Right atrium auricular region (tissue), 2 donors: Measurements from ENCODE around the gene PSMB3. TPM values are rescaled to one million over a fixed set of nuclear protein-coding genes. Genes with fewer than 3 reads are reported as not detected.

Experiments
- DNase-seq: peaks from one replicate; pipeline ENCODE4 v3.0.0-alpha.2; 2019; ENCODE audit warnings: low spot score
- H3K27ac ChIP-seq, 2 donors: fragments of 200-600 bp; sonication (generic); 1 replicate in 1 of 2; 2 replicates in 1 of 2; pipeline ENCODE4 v1.5.1; 2016 to 2019
- H3K27me3 ChIP-seq, 2 donors: fragments of 200-600 bp; sonication (generic); one replicate each; pipeline versions ENCODE4 v1.5.1 to v1.6.0; 2017 to 2019
- H3K36me3 ChIP-seq: fragments of 200-600 bp; sonication (generic); one replicate; pipeline ENCODE4 v1.5.1; 2016
- H3K4me1 ChIP-seq, 2 donors: fragments of 200-600 bp; sonication (generic); one replicate each; pipeline versions ENCODE4 v1.5.1 to v1.6.0; 2017 to 2019
- H3K4me3 ChIP-seq, 2 donors: fragments of 200-600 bp; sonication (generic); 1 replicate in 1 of 2; 2 replicates in 1 of 2; pipeline ENCODE4 v1.5.1; 2017 to 2019; ENCODE audit warnings: mild to moderate bottlenecking in 1 of 2, moderate library complexity in 1 of 2
- H3K9me3 ChIP-seq, 2 donors: fragments of 200-600 bp; sonication (generic); one replicate each; pipeline ENCODE4 v1.5.1; 2019
- CTCF ChIP-seq, 2 donors: fragments of 200-600 bp; sonication (generic); IDR thresholded peaks; one replicate each; pipeline ENCODE4 v1.5.1; 2019; ENCODE audit warnings: antibody characterized with exemption in 2 of 2
- total RNA-seq, 2 donors: library from RNA; depleted of rRNA; stranded (reverse); fragments of >200 nt; gene quantifications; one replicate each; pipeline ENCODE4 v1.1.0, GENCODE V29; 2016

Gene PSMB3
- total RNA-seq, 2 donors from 2014 or later = 185 to 200 TPM

GRCh38 chr17:38713456-38714075, 39.0 kb upstream of the PSMB3 start:
- no peak for TF ChIP-seq CTCF (IDR thresholded peaks at IDR 0.05)
- H3K4me3 ChIP-seq = no peak overlapping the region
- H3K36me3 ChIP-seq = peaks cover 79% of the 10 kb centered on the region
- no peaks in the 10 kb centered on the region for H3K27me3 ChIP-seq
- DNase-seq = no peak
- no peaks in the 10 kb centered on the region for H3K9me3 ChIP-seq
- H3K4me1 ChIP-seq = peaks cover 0 to 38% of the 10 kb centered on the region in 2 donors
- H3K27ac ChIP-seq = peak overlapping the region in 1 of 2 donors; percentile 86

DNA sequence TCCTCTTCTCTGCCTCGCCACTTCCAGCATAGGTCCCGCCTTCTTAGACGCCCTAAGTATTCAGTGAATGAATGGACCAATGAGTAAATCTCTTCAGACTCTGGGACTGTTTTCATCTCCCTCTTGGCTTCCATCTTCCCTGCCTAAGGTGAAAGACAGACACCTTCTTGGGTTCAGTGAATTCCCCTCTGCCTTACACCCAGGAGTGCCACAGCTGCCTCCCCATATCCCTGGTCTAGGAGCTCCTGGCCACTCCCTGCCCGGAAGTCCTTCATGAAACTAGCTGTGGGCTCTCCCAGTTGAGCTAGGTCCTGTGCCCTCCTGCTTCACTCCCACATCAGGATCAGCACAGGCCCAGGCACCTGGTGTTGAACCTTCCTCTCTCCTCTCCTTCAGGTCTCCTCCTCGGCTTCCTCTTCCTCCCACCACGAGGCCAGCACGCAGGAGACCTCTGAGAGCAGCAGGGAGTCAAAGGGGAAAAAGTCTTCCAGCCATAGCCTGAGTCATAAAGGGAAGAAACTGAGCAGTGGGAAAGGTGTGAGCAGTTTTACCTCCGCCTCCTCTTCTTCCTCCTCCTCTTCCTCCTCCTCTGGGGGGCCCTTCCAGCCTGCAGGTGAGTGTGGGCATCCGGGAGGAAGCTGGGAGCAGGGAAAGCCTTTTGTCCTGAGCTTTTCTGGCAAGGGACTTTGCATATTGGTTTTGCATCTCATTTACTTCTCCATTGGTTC, 37.2 kb upstream of the PSMB3 start:
- Histone ChIP-seq H3K27ac (no peak overlapping the region), H3K36me3 (peaks cover 84% of the 10 kb centered on the region)
- no peak for TF ChIP-seq CTCF (IDR thresholded peaks at IDR 0.05)

GRCh38 chr17:38716368-38717005, 36.1 kb upstream of the PSMB3 start:
- Histone ChIP-seq H3K9me3 (no peaks in the 10 kb centered on the region), H3K27me3 (no peaks in the 10 kb centered on the region), H3K4me1 (peaks cover 0 to 12% of the 10 kb centered on the region in 2 donors), H3K27ac (no peak overlapping the region), H3K4me3 (no peak overlapping the region), H3K36me3 (peaks cover 89% of the 10 kb centered on the region)
- no peak for DNase-seq
- no peak for TF ChIP-seq CTCF (IDR thresholded peaks at IDR 0.05)

More for the DNA sequence above, 37.2 kb upstream of the PSMB3 start:
- Histone ChIP-seq H3K4me1 (peaks cover 0 to 23% of the 10 kb centered on the region in 2 donors), H3K27me3 (no peaks in the 10 kb centered on the region), H3K9me3 (no peaks in the 10 kb centered on the region), H3K4me3 (no peak overlapping the region)
- no peak for DNase-seq

DNA sequence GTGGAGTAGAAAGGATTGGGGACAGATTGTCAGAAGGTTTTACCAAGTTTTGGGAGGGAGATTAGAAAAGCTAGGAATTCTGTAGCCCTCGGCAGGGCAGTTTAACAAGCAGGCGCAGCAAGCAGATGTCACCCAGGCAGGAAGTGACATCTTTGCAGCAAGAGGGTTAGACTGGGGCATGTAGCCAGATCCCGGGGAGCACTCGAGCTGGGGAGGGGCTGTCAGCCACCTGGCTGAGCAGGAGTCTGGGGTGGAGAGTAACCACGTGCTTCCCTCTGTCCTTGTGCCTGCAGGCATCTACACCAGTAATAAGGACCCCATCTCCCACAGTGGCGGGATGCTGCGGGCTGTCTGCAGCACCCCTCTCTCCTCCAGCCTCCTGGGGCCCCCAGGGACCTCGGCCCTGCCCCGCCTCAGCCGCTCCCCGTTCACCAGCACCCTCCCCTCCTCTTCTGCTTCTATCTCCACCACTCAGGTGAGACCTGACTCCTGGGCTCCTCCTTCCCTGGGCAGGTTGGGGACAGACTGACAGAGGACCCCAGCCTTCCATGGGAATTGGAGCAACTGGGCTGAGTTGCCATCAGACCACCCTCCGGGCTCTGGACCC, 35.3 kb upstream of the PSMB3 start:
- TF ChIP-seq CTCF (IDR thresholded peaks at IDR 0.05) = no peak
- no peaks in the 10 kb centered on the region for H3K27me3 ChIP-seq
- peaks cover 0 to 5% of the 10 kb centered on the region in 2 donors for H3K4me1 ChIP-seq
- no peaks in the 10 kb centered on the region for H3K9me3 ChIP-seq
- H3K27ac ChIP-seq = no peak overlapping the region
- H3K4me3 ChIP-seq = no peak overlapping the region
- H3K36me3 ChIP-seq = peaks cover 89% of the 10 kb centered on the region
- DNase-seq = no peak

DNA sequence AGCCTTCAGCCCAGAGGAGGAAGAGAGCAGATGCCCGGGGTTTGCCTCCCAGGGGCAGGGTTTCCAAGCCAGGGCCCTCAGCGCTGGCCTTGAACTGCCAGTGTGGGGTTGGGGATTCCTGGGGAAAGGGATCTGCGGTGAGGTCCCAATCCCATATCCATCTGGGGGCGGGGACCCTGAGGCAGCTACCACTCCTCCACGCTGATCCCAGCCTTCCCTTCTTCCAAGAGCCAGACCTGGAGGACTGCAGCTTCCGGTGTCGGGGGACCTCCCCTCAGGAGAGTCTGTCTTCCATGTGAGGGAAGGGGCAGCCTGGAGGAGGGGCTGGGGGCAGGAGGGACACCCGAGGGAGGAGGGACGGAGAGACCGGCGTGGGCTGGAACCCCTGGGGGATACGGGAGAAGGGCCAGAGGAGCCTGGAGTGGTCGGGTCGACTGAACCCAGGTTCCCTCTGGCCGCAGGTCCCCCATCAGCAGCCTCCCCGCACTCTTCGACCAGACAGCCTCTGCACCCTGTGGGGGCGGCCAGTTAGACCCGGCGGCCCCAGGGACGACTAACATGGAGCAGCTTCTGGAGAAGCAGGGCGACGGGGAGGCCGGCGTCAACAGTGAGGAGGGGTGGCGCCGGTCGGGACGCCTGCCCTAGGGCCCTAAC, 33.1 kb upstream of the PSMB3 start:
- no peak overlapping the region for H3K27ac ChIP-seq
- no peaks in the 10 kb centered on the region for H3K27me3 ChIP-seq
- H3K36me3 ChIP-seq = peaks cover 79% of the 10 kb centered on the region
- DNase-seq = no peak
- no peaks in the 10 kb centered on the region for H3K9me3 ChIP-seq
- H3K4me3 ChIP-seq = no peak overlapping the region
- peaks cover 0 to 5% of the 10 kb centered on the region in 2 donors for H3K4me1 ChIP-seq
- no peak for TF ChIP-seq CTCF (IDR thresholded peaks at IDR 0.05)
